ENCODE measurements around the gene MSH2.

DNA sequence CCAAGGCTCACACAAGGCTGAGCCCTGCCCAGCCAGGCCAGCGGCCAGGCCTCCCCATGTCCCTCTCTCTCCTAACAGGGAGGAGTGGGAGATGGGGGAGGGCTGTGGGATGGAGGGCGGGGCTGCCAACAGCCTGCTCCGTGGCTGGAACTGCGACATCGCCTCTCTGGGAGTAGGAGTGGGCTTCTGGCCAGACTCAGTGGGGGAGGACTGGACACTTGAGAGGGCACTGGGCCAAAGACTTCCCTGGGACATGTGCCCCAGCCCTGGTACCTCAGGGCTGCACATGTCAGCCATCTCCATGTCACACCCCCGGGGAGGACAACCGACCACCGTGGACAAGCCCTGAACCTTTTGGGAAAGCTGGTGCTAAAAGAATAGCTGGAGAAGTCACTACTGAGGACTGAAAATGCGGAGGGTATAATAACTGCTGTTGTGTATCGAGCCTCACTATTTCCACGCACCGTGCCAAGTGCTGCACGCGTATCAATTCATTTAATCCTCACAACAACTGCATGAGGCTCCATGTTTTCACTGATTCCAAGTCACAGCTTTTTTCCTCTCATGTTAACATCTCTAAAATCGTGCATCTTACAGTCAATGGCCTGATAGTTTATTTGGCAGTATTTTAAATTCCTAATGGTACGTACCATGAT lies 127.3 kb downstream of the MSH2 start:
- TF ChIP-seq CTCF (conservative IDR thresholded peaks at IDR 0.05 in 1 of 2, IDR thresholded peaks at IDR 0.05 in 1 of 2; ENCODE audit: low read depth in 1 of 2, low read length in 2 of 2), result no peak
- no peak for TF ChIP-seq EZH2 (IDR thresholded peaks at IDR 0.05; ENCODE audit: low read length, missing control alignments)
